ENCODE results near the gene TMEM163. TPM values are rescaled to one million over a fixed set of nuclear protein-coding genes. Genes with fewer than 3 reads are reported as not detected.
"Not testable (repeated sequence)": the region's sequence is repeated elsewhere in the genome, so short reads cannot be mapped to it uniquely, and the experiment has no call there.

The TMEM163 gene
- total RNA-seq, 6 donors from 2014 or later = 19.3 to 71.6 (median 26.7) TPM

GRCh38 chr2:134763164-134763710, 44.4 kb upstream of the TMEM163 start:
- no peaks in the 10 kb centered on the region for H3K4me1 ChIP-seq
- H3K4me3 ChIP-seq = no peak overlapping the region
- no peak for ATAC-seq (ENCODE audit: low FRiP score in 2 of 2)
- no peaks in the 10 kb centered on the region for H3K27me3 ChIP-seq
- TF ChIP-seq, protein P1, sequence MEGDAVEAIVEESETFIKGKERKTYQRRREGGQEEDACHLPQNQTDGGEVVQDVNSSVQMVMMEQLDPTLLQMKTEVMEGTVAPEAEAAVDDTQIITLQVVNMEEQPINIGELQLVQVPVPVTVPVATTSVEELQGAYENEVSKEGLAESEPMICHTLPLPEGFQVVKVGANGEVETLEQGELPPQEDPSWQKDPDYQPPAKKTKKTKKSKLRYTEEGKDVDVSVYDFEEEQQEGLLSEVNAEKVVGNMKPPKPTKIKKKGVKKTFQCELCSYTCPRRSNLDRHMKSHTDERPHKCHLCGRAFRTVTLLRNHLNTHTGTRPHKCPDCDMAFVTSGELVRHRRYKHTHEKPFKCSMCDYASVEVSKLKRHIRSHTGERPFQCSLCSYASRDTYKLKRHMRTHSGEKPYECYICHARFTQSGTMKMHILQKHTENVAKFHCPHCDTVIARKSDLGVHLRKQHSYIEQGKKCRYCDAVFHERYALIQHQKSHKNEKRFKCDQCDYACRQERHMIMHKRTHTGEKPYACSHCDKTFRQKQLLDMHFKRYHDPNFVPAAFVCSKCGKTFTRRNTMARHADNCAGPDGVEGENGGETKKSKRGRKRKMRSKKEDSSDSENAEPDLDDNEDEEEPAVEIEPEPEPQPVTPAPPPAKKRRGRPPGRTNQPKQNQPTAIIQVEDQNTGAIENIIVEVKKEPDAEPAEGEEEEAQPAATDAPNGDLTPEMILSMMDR (IDR thresholded peaks at IDR 0.05) = no peak
- TF ChIP-seq POLR2A (IDR thresholded peaks at IDR 0.05) (no peak), EP300 (IDR thresholded peaks at IDR 0.05) (no peak), POLR2AphosphoS5 (IDR thresholded peaks at IDR 0.05) (no peak)
- H3K27ac ChIP-seq = no peak overlapping the region
- no peaks in the 10 kb centered on the region for H3K9me3 ChIP-seq
- no peaks in the 10 kb centered on the region for H3K36me3 ChIP-seq
- 58 to 63% methylated on average over 4 of the region's 4 CpGs for WGBS, 2 donors
- no peak for DNase-seq

DNA sequence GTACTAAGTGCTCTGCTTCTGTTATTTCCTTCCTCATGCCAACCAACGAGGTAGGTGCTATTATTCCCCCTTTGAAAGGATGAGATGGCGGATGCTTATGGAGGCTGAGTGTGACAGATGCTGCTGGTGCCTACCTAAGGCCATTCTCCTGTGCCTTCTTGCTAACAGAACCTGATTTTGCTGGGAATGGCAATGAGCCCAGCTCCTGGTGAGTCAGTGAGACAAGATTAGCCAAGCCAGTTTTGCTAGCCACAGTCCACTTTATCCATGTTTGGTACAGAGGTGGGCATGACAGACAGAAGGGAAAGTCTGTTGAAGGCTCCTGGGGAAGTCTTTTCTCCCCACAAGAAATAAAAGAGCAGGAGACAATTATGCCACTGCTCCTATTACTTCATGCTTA, 43.7 kb upstream of the TMEM163 start:
- no peaks in the 10 kb centered on the region for H3K9me3 ChIP-seq
- no peak for ATAC-seq (ENCODE audit: low FRiP score in 2 of 2)
- 61 to 71% methylated on average over 2 of the region's 2 CpGs for WGBS, 2 donors

DNA sequence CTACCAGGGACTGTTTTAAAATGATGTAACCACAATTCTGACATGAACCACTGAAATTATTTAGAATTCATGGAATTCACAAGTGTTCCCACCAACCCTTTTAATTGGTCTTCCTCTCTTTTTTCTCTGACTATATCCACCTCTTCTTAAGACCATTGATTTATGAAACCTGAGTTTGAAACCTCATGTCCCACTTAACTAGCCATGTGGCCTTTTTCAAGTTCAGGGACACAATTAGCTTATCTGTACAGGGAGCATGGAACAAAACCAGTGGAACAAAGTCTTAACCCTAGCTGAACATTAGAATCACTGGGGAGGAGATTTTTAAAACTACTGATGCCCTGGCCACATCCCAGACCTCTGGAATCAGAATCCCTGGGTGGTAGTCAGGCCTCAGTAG, 41.6 kb upstream of the TMEM163 start:
- no peak for ATAC-seq (ENCODE audit: low FRiP score in 2 of 2)
- Histone ChIP-seq H3K9me3 (no peaks in the 10 kb centered on the region), H3K4me1 (no peaks in the 10 kb centered on the region), H3K27me3 (no peaks in the 10 kb centered on the region), H3K27ac (no peak overlapping the region), H3K36me3 (no peaks in the 10 kb centered on the region), H3K4me3 (no peak overlapping the region)
- no peak for DNase-seq
- TF ChIP-seq EP300 (IDR thresholded peaks at IDR 0.05) = no peak
- no peak for TF ChIP-seq POLR2A (IDR thresholded peaks at IDR 0.05)
- no peak for TF ChIP-seq POLR2AphosphoS5 (IDR thresholded peaks at IDR 0.05)
- TF ChIP-seq, protein P1 (IDR thresholded peaks at IDR 0.05) = no peak

More for the DNA sequence above, 43.7 kb upstream of the TMEM163 start:
- H3K4me1 ChIP-seq = no peaks in the 10 kb centered on the region
- TF ChIP-seq, protein P1 (IDR thresholded peaks at IDR 0.05) = no peak
- TF ChIP-seq POLR2A (IDR thresholded peaks at IDR 0.05) (no peak), POLR2AphosphoS5 (IDR thresholded peaks at IDR 0.05) (no peak)
- no peaks in the 10 kb centered on the region for H3K27me3 ChIP-seq
- no peak overlapping the region for H3K4me3 ChIP-seq
- DNase-seq = no peak
- H3K36me3 ChIP-seq = no peaks in the 10 kb centered on the region
- no peak overlapping the region for H3K27ac ChIP-seq

GRCh38 chr2:134758633-134759032, 39.8 kb upstream of the TMEM163 start:
- Histone ChIP-seq H3K9me3 (no peaks in the 10 kb centered on the region), H3K36me3 (no peaks in the 10 kb centered on the region), H3K4me3 (no peak overlapping the region), H3K4me1 (no peaks in the 10 kb centered on the region), H3K27ac (no peak overlapping the region), H3K27me3 (no peaks in the 10 kb centered on the region)
- WGBS, 2 donors = 62 to 67% methylated on average over 1 of the region's 1 CpG
- DNase-seq (no peak), ATAC-seq (ENCODE audit: low FRiP score in 2 of 2) (peak in 1 of 2 donors; percentile 32)
- no peak for TF ChIP-seq POLR2A (IDR thresholded peaks at IDR 0.05)
- TF ChIP-seq POLR2AphosphoS5 (IDR thresholded peaks at IDR 0.05) = no peak
- TF ChIP-seq, protein P1 (IDR thresholded peaks at IDR 0.05) = no peak
- TF ChIP-seq EP300 (IDR thresholded peaks at IDR 0.05) = no peak

DNA sequence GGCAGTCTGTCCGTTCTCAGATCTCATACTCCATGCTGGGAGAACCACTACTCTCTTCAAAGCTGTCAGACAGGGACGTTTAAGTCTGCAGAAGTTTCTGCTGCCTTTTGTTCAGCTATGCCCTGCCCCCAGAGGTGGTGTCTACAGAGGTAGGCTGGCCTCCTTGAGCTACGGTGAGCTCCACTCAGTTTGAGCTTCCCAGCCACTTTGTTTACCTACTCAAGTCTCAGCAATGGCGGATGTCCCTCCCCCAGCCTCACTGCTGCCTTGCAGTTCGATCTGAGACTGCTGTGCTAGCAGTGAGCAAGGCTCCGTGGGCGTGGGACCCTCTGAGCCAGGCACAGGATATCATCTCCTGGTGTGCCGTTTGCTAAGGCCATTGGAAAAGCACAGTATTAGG, 33.2 kb upstream of the TMEM163 start:
- 40 to 59% methylated on average over 6 to 8 of the region's 8 CpGs for WGBS, 2 donors
- not testable (repeated sequence) for DNase-seq; H3K4me3 ChIP-seq; H3K27me3 ChIP-seq; H3K27ac ChIP-seq; H3K9me3 ChIP-seq; H3K4me1 ChIP-seq; ATAC-seq (ENCODE audit: low FRiP score in 2 of 2); H3K36me3 ChIP-seq
